ENCODE measurements around the gene THOC2.

The THOC2 gene

GRCh38 chrX:123740006-123740405, 7.2 kb upstream of the THOC2 start:
- Histone ChIP-seq H3K23ac (ENCODE audit: low read depth, low read length, poor library complexity) (no peak overlapping the region), H4K8ac (ENCODE audit: low read depth, low read length) (no peak overlapping the region), H3K14ac (ENCODE audit: low read length) (no peak overlapping the region), H3K9ac (ENCODE audit: low read depth, low read length, poor library complexity) (no peak overlapping the region), H2BK5ac (ENCODE audit: low read length) (no peak overlapping the region), H3K36me3 (replicated peaks in 1 of 2; ENCODE audit: control insufficient read depth in 2 of 2, insufficient read depth in 2 of 2, low read length in 2 of 2) (no peaks in the 10 kb centered on the region), H3K18ac (ENCODE audit: low read length) (no peak overlapping the region), H3K9me3 (replicated peaks in 1 of 2; ENCODE audit: control insufficient read depth in 2 of 2, insufficient read depth in 1 of 2, low read depth in 1 of 2, low read length in 2 of 2) (no peaks in the 10 kb centered on the region), H2AFZ (ENCODE audit: low read length) (no peak overlapping the region), H3K4me3 (ENCODE audit: low read length in 2 of 2) (no peak overlapping the region), H4K91ac (ENCODE audit: low read depth, low read length, poor library complexity) (no peak overlapping the region), H3K4me2 (ENCODE audit: insufficient read depth, low read length, poor library complexity, severe bottlenecking) (no peak overlapping the region), H3K4ac (ENCODE audit: low read length) (no peak overlapping the region), H2BK15ac (ENCODE audit: low read length) (no peak overlapping the region), H2BK120ac (ENCODE audit: low read depth, low read length) (no peak overlapping the region), H3K4me1 (ENCODE audit: control insufficient read depth in 2 of 2, insufficient read depth in 1 of 2, low read depth in 1 of 2, low read length in 2 of 2) (no peaks in the 10 kb centered on the region), H3K27ac (replicated peaks; ENCODE audit: low read length) (no peak overlapping the region), H3K79me1 (ENCODE audit: low read depth, low read length) (no peaks in the 10 kb centered on the region), H2BK12ac (ENCODE audit: low read length) (no peak overlapping the region), H2AK5ac (ENCODE audit: low read depth, low read length) (no peak overlapping the region), H3K27me3 (ENCODE audit: control insufficient read depth in 3 of 3, insufficient read depth in 3 of 3, low read depth in 1 of 3, low read length in 3 of 3) (no peaks in the 10 kb centered on the region)
- DNase-seq (ENCODE audit: low spot score), result no peak
- no CpG with 5 or more reads among the region's 1 CpG for WGBS, 2 donors (ENCODE audit: extremely low coverage in 2 of 2, insufficient read length in 2 of 2, insufficient replicate concordance in 1 of 2)

- Histone ChIP-seq H2BK12ac (ENCODE audit: low read length) (no peak overlapping the region), H3K4me2 (ENCODE audit: insufficient read depth, low read length, poor library complexity, severe bottlenecking) (no peak overlapping the region), H2AFZ (ENCODE audit: low read length) (no peak overlapping the region), H3K79me1 (ENCODE audit: low read depth, low read length) (no peaks in the 10 kb centered on the region), H3K4me3 (ENCODE audit: low read length in 2 of 2) (no peak overlapping the region), H3K14ac (ENCODE audit: low read length) (no peak overlapping the region), H4K8ac (ENCODE audit: low read depth, low read length) (no peak overlapping the region), H3K18ac (ENCODE audit: low read length) (no peak overlapping the region), H3K27ac (replicated peaks; ENCODE audit: low read length) (no peak overlapping the region), H2BK120ac (ENCODE audit: low read depth, low read length) (no peak overlapping the region), H3K9me3 (replicated peaks in 1 of 2; ENCODE audit: control insufficient read depth in 2 of 2, insufficient read depth in 1 of 2, low read depth in 1 of 2, low read length in 2 of 2) (no peaks in the 10 kb centered on the region), H3K36me3 (replicated peaks in 1 of 2; ENCODE audit: control insufficient read depth in 2 of 2, insufficient read depth in 2 of 2, low read length in 2 of 2) (no peaks in the 10 kb centered on the region), H3K9ac (ENCODE audit: low read depth, low read length, poor library complexity) (no peak overlapping the region), H4K91ac (ENCODE audit: low read depth, low read length, poor library complexity) (no peak overlapping the region), H3K4me1 (ENCODE audit: control insufficient read depth in 2 of 2, insufficient read depth in 1 of 2, low read depth in 1 of 2, low read length in 2 of 2) (no peaks in the 10 kb centered on the region), H3K4ac (ENCODE audit: low read length) (no peak overlapping the region), H3K23ac (ENCODE audit: low read depth, low read length, poor library complexity) (no peak overlapping the region), H3K27me3 (ENCODE audit: control insufficient read depth in 3 of 3, insufficient read depth in 3 of 3, low read depth in 1 of 3, low read length in 3 of 3) (no peaks in the 10 kb centered on the region), H2AK5ac (ENCODE audit: low read depth, low read length) (no peak overlapping the region), H2BK15ac (ENCODE audit: low read length) (no peak overlapping the region), H2BK5ac (ENCODE audit: low read length) (no peak overlapping the region)
- DNase-seq (ENCODE audit: low spot score), result no peak
- no CpG with 5 or more reads among the region's 3 CpGs for WGBS, 2 donors (ENCODE audit: extremely low coverage in 2 of 2, insufficient read length in 2 of 2, insufficient replicate concordance in 1 of 2)
Observed at GRCh38 chrX:123739474-123739873, 6.6 kb upstream of the THOC2 start.

- H2AFZ ChIP-seq (ENCODE audit: low read length), result no peak overlapping the region
- no CpG with 5 or more reads among the region's 10 CpGs for WGBS, 2 donors (ENCODE audit: extremely low coverage in 2 of 2, insufficient read length in 2 of 2, insufficient replicate concordance in 1 of 2)
- no peaks in the 10 kb centered on the region for H3K36me3 ChIP-seq (replicated peaks in 1 of 2; ENCODE audit: control insufficient read depth in 2 of 2, insufficient read depth in 2 of 2, low read length in 2 of 2)
- H2AK5ac ChIP-seq (ENCODE audit: low read depth, low read length), result no peak overlapping the region
- no peak overlapping the region for H3K4ac ChIP-seq (ENCODE audit: low read length)
- no peak overlapping the region for H4K91ac ChIP-seq (ENCODE audit: low read depth, low read length, poor library complexity)
- H3K9me3 ChIP-seq (replicated peaks in 1 of 2; ENCODE audit: control insufficient read depth in 2 of 2, insufficient read depth in 1 of 2, low read depth in 1 of 2, low read length in 2 of 2), result no peaks in the 10 kb centered on the region
- H4K8ac ChIP-seq (ENCODE audit: low read depth, low read length), result no peak overlapping the region
- no peak overlapping the region for H3K14ac ChIP-seq (ENCODE audit: low read length)
- no peaks in the 10 kb centered on the region for H3K27me3 ChIP-seq (ENCODE audit: control insufficient read depth in 3 of 3, insufficient read depth in 3 of 3, low read depth in 1 of 3, low read length in 3 of 3)
- H3K9ac ChIP-seq (ENCODE audit: low read depth, low read length, poor library complexity), result no peak overlapping the region
- H3K18ac ChIP-seq (ENCODE audit: low read length), result no peak overlapping the region
- H3K4me2 ChIP-seq (ENCODE audit: insufficient read depth, low read length, poor library complexity, severe bottlenecking), result no peak overlapping the region
- no peak overlapping the region for H2BK12ac ChIP-seq (ENCODE audit: low read length)
- H2BK5ac ChIP-seq (ENCODE audit: low read length), result no peak overlapping the region
- H2BK120ac ChIP-seq (ENCODE audit: low read depth, low read length), result no peak overlapping the region
- no peaks in the 10 kb centered on the region for H3K79me1 ChIP-seq (ENCODE audit: low read depth, low read length)
- no peaks in the 10 kb centered on the region for H3K4me1 ChIP-seq (ENCODE audit: control insufficient read depth in 2 of 2, insufficient read depth in 1 of 2, low read depth in 1 of 2, low read length in 2 of 2)
- no peak overlapping the region for H3K23ac ChIP-seq (ENCODE audit: low read depth, low read length, poor library complexity)
- H3K4me3 ChIP-seq (ENCODE audit: low read length in 2 of 2), result no peak overlapping the region
- no peak overlapping the region for H3K27ac ChIP-seq (replicated peaks; ENCODE audit: low read length)
- no peak for DNase-seq (ENCODE audit: low spot score)
- no peak overlapping the region for H2BK15ac ChIP-seq (ENCODE audit: low read length)
Observed at GRCh38 chrX:123738378-123738940, 5.6 kb upstream of the THOC2 start.

- WGBS, 2 donors (ENCODE audit: extremely low coverage in 2 of 2, insufficient read length in 2 of 2, insufficient replicate concordance in 1 of 2), result no CpG with 5 or more reads among the region's 2 CpGs
- Histone ChIP-seq H2BK15ac (ENCODE audit: low read length) (no peak overlapping the region), H2BK5ac (ENCODE audit: low read length) (no peak overlapping the region), H4K91ac (ENCODE audit: low read depth, low read length, poor library complexity) (no peak overlapping the region), H3K79me1 (ENCODE audit: low read depth, low read length) (peaks cover 4% of the 10 kb centered on the region), H3K4ac (ENCODE audit: low read length) (no peak overlapping the region), H3K23ac (ENCODE audit: low read depth, low read length, poor library complexity) (no peak overlapping the region), H4K8ac (ENCODE audit: low read depth, low read length) (no peak overlapping the region), H3K27ac (replicated peaks; ENCODE audit: low read length) (no peak overlapping the region), H2AFZ (ENCODE audit: low read length) (no peak overlapping the region), H3K4me3 (ENCODE audit: low read length in 2 of 2) (no peak overlapping the region), H2BK120ac (ENCODE audit: low read depth, low read length) (no peak overlapping the region), H3K36me3 (replicated peaks in 1 of 2; ENCODE audit: control insufficient read depth in 2 of 2, insufficient read depth in 2 of 2, low read length in 2 of 2) (no peaks in the 10 kb centered on the region), H2AK5ac (ENCODE audit: low read depth, low read length) (no peak overlapping the region), H3K4me1 (ENCODE audit: control insufficient read depth in 2 of 2, insufficient read depth in 1 of 2, low read depth in 1 of 2, low read length in 2 of 2) (no peaks in the 10 kb centered on the region), H3K18ac (ENCODE audit: low read length) (no peak overlapping the region), H3K14ac (ENCODE audit: low read length) (no peak overlapping the region), H3K9me3 (replicated peaks in 1 of 2; ENCODE audit: control insufficient read depth in 2 of 2, insufficient read depth in 1 of 2, low read depth in 1 of 2, low read length in 2 of 2) (no peaks in the 10 kb centered on the region), H3K4me2 (ENCODE audit: insufficient read depth, low read length, poor library complexity, severe bottlenecking) (no peak overlapping the region), H3K9ac (ENCODE audit: low read depth, low read length, poor library complexity) (no peak overlapping the region), H3K27me3 (ENCODE audit: control insufficient read depth in 3 of 3, insufficient read depth in 3 of 3, low read depth in 1 of 3, low read length in 3 of 3) (no peaks in the 10 kb centered on the region), H2BK12ac (ENCODE audit: low read length) (no peak overlapping the region)
- DNase-seq (ENCODE audit: low spot score), result no peak
Observed at GRCh38 chrX:123736333-123736921, 3.6 kb upstream of the THOC2 start.

Measured in neuronal stem cell (in vitro differentiated cells).